ENCODE measurements around the gene MBD3L5. TPM values are rescaled to one million over a fixed set of nuclear protein-coding genes. Genes with fewer than 3 reads are reported as not detected.
A peak's percentile ranks its signal among the peaks of the same experiment; 100 is the strongest.

The MBD3L5 gene
- total and polyA plus RNA-seq, 9 of the 15 experiments (the other 6 are each of a cell fraction or from before 2014, with no cell fraction given): not detected

- H2AFZ ChIP-seq (ENCODE audit: low read depth, low read length): no peak overlapping the region
- H3K9me3 ChIP-seq (replicated peaks; ENCODE audit: control insufficient read depth, insufficient read depth, low read depth, low read length): no peaks in the 10 kb centered on the region
- POLR2A ChIA-PET: no interaction called here
Observed at GRCh38 chr19:7067716-7068115, 37.3 kb downstream of the MBD3L5 start.

DNA sequence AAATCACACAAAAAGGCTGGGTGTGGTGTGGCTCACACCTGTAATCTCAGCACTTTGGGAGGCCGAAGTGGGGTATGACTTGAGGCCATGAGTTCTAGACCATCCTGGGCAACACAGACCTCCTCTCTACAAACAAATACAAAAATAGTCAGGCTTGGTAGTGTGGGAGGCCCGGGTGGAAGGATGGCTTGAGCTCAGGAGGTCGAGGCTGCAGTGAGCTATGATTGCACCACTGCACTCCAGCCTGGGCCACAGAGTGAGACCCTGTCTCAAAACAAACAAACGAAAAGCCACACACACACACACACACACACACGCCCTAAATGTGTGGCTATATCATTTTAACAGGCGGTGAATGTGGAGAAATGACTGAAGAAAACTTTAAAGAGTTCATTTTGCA is 38.2 kb downstream of the MBD3L5 start:
- Histone ChIP-seq H3K9me3 (replicated peaks; ENCODE audit: control insufficient read depth, insufficient read depth, low read depth, low read length) (no peaks in the 10 kb centered on the region), H3K36me3 (ENCODE audit: control insufficient read depth, insufficient read depth, low read length) (peaks cover 24% of the 10 kb centered on the region), H3K4me2 (ENCODE audit: insufficient read depth, low read length) (peak overlapping the region; percentile 81), H3K4me1 (replicated peaks in 1 of 2; ENCODE audit: control insufficient read depth in 2 of 2, insufficient read depth in 2 of 2, low read length in 2 of 2) (peaks cover 3 to 8% of the 10 kb centered on the region in 2 experiments; a peak in 2 of 5 replicates), H3K9ac (ENCODE audit: insufficient read depth in 1 of 2, low read depth in 2 of 2, low read length in 2 of 2) (no peak overlapping the region), H4K20me1 (replicated peaks; ENCODE audit: control insufficient read depth, insufficient read depth, low read length) (no peaks in the 10 kb centered on the region), H3K4me3 (0 out of 2 replicates have a peak overlapping the region, but pooled peaks have one; percentile 98), H3K27me3 (ENCODE audit: control insufficient read depth in 2 of 2, insufficient read depth in 2 of 2, low read length in 2 of 2) (no peaks in the 10 kb centered on the region), H2AFZ (ENCODE audit: low read depth, low read length) (peak overlapping the region; percentile 97), H3K27ac (ENCODE audit: extremely low read depth, low read depth, low read length) (no peak overlapping the region), H3K9me1 (ENCODE audit: control insufficient read depth, insufficient read depth, low read length) (no peaks in the 10 kb centered on the region), H3K79me2 (ENCODE audit: control insufficient read depth, insufficient read depth, low read length) (peaks cover 13% of the 10 kb centered on the region)
- in situ Hi-C loops (cut with MboI) (loop anchor here (5.0 kb wide), 1 partner anchor 41 kb away; no protein-coding TSS in a partner anchor), intact Hi-C loops (cut with micrococcal nuclease) (no loop called here)
- no peak for FAIRE-seq
- ATAC-seq: no peak
- DNase-seq (ENCODE audit: extremely low read depth in 1 of 4, low spot score in 3 of 4): no peak
- TF ChIP-seq, protein P1, sequence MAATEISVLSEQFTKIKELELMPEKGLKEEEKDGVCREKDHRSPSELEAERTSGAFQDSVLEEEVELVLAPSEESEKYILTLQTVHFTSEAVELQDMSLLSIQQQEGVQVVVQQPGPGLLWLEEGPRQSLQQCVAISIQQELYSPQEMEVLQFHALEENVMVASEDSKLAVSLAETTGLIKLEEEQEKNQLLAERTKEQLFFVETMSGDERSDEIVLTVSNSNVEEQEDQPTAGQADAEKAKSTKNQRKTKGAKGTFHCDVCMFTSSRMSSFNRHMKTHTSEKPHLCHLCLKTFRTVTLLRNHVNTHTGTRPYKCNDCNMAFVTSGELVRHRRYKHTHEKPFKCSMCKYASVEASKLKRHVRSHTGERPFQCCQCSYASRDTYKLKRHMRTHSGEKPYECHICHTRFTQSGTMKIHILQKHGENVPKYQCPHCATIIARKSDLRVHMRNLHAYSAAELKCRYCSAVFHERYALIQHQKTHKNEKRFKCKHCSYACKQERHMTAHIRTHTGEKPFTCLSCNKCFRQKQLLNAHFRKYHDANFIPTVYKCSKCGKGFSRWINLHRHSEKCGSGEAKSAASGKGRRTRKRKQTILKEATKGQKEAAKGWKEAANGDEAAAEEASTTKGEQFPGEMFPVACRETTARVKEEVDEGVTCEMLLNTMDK (IDR thresholded peaks at IDR 0.05; ENCODE audit: borderline replicate concordance, insufficient read depth, low read depth, low read length, poor library complexity, severe bottlenecking): no peak
- POLR2A ChIA-PET: interaction anchor here (0.6 to 1.7 kb wide), 4 partner anchors 10 to 452 kb away, joined by 3 to 7 read pairs (median 6); no protein-coding TSS in a partner anchor
- no TSS peak for BruUV-seq (replicated peaks)
- WGBS (ENCODE audit: insufficient coverage, low coverage, missing lambda C conversion rate): 43% methylated on average over 6 of the region's 6 CpGs
- CTCF ChIA-PET (ENCODE audit: low intra/inter-chr PET ratio): interaction anchor here (0.6 kb wide), 1 partner anchor 55 kb away, joined by 3 read pairs; no protein-coding TSS in a partner anchor

More at GRCh38 chr19:7067716-7068115, 37.3 kb downstream of the MBD3L5 start:
- FAIRE-seq: no peak
- TF ChIP-seq CBFA2T3 (IDR thresholded peaks at IDR 0.05) (no peak), BACH1 (tag; IDR thresholded peaks at IDR 0.05) (no peak), ELF4 (CRISPR knock-in tag; IDR thresholded peaks at IDR 0.05) (no peak), NR1H2 (CRISPR knock-in tag; IDR thresholded peaks at IDR 0.05) (no peak), TEAD4 (IDR thresholded peaks at IDR 0.05; ENCODE audit: low read length) (no peak), TEAD4 (CRISPR knock-in tag; IDR thresholded peaks at IDR 0.05; ENCODE audit: borderline replicate concordance) (no peak)
- no peak overlapping the region for H3K4me2 ChIP-seq (ENCODE audit: insufficient read depth, low read length)
- H3K36me3 ChIP-seq (ENCODE audit: control insufficient read depth, insufficient read depth, low read length): peaks cover 19% of the 10 kb centered on the region
- H3K27ac ChIP-seq (ENCODE audit: extremely low read depth, low read depth, low read length): no peak overlapping the region
- H3K27me3 ChIP-seq (ENCODE audit: control insufficient read depth in 2 of 2, insufficient read depth in 2 of 2, low read length in 2 of 2): no peaks in the 10 kb centered on the region
- H4K20me1 ChIP-seq (replicated peaks; ENCODE audit: control insufficient read depth, insufficient read depth, low read length): no peaks in the 10 kb centered on the region
- in situ Hi-C loops (cut with MboI): loop anchor here (5.0 kb wide), 1 partner anchor 40 kb away; no protein-coding TSS in a partner anchor
- BruUV-seq (replicated peaks): no TSS peak
- CTCF ChIA-PET (ENCODE audit: low intra/inter-chr PET ratio): no interaction called here
- 41% methylated on average over 2 of the region's 2 CpGs for WGBS (ENCODE audit: insufficient coverage, low coverage, missing lambda C conversion rate)
- no peaks in the 10 kb centered on the region for H3K9me1 ChIP-seq (ENCODE audit: control insufficient read depth, insufficient read depth, low read length)
- H3K9ac ChIP-seq (ENCODE audit: insufficient read depth in 1 of 2, low read depth in 2 of 2, low read length in 2 of 2): no peak overlapping the region
- no peak overlapping the region for H3K4me3 ChIP-seq
- no peak for DNase-seq (ENCODE audit: extremely low read depth in 1 of 4, low spot score in 3 of 4)
- intact Hi-C loops (cut with micrococcal nuclease): no loop called here
- peaks cover 3 to 8% of the 10 kb centered on the region in 2 experiments; a peak in 2 of 5 replicates for H3K4me1 ChIP-seq (replicated peaks in 1 of 2; ENCODE audit: control insufficient read depth in 2 of 2, insufficient read depth in 2 of 2, low read length in 2 of 2)
- no peak for ATAC-seq
- H3K79me2 ChIP-seq (ENCODE audit: control insufficient read depth, insufficient read depth, low read length): peaks cover 13% of the 10 kb centered on the region

Measured in K562 (cell line).